Panc1 (cell line): ENCODE results near the gene FIGN.

Experiments used
- TF ChIP-seq, protein P1 (sequence below), 2 experiments: IDR thresholded peaks; 2 replicates each; pipeline ENCODE4 v1.6.1; 2011 to 2012; ENCODE audit warnings: low read depth in 2 of 2, control low read depth in 1 of 2, low read length in 1 of 2, mild to moderate bottlenecking in 1 of 2, moderate library complexity in 1 of 2; ENCODE audit not compliant: insufficient read depth in 1 of 2
- TF ChIP-seq, protein P2 (sequence below): fragments of 450-650 bp; IDR thresholded peaks from 2 replicates; pipeline ENCODE4 v1.5.1; 2017; ENCODE audit warnings: mild to moderate bottlenecking

DNA sequence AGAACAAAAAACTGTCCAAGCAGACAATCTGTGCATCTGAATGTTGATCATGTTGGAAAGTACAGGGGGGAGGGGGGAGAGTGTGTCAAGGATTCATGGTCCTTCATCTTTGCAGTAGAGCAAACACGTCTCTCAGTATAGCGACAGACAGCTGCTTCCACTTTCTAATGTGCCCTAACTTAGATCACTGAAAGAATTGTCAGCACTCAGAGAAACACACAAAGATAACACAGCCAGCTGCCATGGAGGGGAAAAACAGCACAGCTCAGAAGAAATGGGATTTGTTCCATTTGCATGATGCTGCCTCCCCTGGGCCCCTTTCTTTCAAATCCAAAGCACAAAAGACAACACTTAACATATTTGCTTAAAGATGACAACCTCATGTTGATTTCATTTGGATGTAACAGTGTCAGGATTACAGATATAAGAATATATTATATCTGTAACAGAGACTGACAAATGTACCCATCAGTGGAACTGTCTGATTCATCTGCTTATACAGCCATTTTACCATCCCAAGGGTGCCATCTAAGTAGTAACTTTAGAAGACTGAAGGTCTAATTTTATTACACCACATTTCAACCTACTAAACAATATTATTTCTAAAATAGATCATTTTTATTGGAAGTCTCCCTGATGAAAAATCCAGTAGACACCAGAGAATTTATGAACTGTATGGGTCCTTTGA lies 17.7 kb downstream of the FIGN start:
- TF ChIP-seq, protein P1, sequence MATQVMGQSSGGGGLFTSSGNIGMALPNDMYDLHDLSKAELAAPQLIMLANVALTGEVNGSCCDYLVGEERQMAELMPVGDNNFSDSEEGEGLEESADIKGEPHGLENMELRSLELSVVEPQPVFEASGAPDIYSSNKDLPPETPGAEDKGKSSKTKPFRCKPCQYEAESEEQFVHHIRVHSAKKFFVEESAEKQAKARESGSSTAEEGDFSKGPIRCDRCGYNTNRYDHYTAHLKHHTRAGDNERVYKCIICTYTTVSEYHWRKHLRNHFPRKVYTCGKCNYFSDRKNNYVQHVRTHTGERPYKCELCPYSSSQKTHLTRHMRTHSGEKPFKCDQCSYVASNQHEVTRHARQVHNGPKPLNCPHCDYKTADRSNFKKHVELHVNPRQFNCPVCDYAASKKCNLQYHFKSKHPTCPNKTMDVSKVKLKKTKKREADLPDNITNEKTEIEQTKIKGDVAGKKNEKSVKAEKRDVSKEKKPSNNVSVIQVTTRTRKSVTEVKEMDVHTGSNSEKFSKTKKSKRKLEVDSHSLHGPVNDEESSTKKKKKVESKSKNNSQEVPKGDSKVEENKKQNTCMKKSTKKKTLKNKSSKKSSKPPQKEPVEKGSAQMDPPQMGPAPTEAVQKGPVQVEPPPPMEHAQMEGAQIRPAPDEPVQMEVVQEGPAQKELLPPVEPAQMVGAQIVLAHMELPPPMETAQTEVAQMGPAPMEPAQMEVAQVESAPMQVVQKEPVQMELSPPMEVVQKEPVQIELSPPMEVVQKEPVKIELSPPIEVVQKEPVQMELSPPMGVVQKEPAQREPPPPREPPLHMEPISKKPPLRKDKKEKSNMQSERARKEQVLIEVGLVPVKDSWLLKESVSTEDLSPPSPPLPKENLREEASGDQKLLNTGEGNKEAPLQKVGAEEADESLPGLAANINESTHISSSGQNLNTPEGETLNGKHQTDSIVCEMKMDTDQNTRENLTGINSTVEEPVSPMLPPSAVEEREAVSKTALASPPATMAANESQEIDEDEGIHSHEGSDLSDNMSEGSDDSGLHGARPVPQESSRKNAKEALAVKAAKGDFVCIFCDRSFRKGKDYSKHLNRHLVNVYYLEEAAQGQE (IDR thresholded peaks at IDR 0.05; ENCODE audit: insufficient read depth in 1 of 2, low read depth in 2 of 2, low read length in 1 of 2), result no peak
- TF ChIP-seq, protein P2, sequence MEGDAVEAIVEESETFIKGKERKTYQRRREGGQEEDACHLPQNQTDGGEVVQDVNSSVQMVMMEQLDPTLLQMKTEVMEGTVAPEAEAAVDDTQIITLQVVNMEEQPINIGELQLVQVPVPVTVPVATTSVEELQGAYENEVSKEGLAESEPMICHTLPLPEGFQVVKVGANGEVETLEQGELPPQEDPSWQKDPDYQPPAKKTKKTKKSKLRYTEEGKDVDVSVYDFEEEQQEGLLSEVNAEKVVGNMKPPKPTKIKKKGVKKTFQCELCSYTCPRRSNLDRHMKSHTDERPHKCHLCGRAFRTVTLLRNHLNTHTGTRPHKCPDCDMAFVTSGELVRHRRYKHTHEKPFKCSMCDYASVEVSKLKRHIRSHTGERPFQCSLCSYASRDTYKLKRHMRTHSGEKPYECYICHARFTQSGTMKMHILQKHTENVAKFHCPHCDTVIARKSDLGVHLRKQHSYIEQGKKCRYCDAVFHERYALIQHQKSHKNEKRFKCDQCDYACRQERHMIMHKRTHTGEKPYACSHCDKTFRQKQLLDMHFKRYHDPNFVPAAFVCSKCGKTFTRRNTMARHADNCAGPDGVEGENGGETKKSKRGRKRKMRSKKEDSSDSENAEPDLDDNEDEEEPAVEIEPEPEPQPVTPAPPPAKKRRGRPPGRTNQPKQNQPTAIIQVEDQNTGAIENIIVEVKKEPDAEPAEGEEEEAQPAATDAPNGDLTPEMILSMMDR, result no peak
